ENCODE data around the gene ERCC3.
A peak's percentile ranks its signal among the peaks of the same experiment; 100 is the strongest.
"Not testable (repeated sequence)": the region's sequence is repeated elsewhere in the genome, so short reads cannot be mapped to it uniquely, and the experiment has no call there.

The ERCC3 gene

DNA sequence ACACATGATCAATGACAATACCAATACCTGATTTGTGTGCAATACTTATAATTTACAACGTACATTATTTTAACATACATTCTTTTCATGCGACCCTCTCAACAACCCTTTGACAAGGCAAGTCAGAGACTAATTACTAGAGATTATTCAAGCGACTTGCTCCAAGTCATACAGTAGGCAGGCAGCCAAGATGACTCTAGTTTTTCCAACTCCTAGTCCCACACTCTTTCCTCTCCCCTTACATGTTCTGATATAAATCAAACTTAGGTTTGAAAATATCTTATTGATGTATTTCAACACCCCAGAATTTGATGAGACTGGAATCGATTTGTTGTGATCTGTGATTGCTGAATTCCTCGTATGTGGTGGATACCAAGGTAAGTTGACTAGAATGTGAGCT, 65.8 kb downstream of the ERCC3 start:
- H3K9me3 ChIP-seq (ENCODE audit: insufficient read depth, low read length) = 0 out of 2 replicates have a peak, but pooled peaks cover 5% of the 10 kb centered on the region
- no peak overlapping the region for H3K4me2 ChIP-seq (ENCODE audit: low read length)
- H3K79me2 ChIP-seq (ENCODE audit: low read length) = no peaks in the 10 kb centered on the region
- no peak overlapping the region for H3K27ac ChIP-seq (ENCODE audit: low read length)
- H4K20me1 ChIP-seq (ENCODE audit: insufficient read depth, low read length) = no peaks in the 10 kb centered on the region
- no peaks in the 10 kb centered on the region for H3K36me3 ChIP-seq (replicated peaks; ENCODE audit: low read depth, low read length)
- H2AFZ ChIP-seq (ENCODE audit: low read depth, low read length) = no peak overlapping the region
- no peak overlapping the region for H3K9ac ChIP-seq (ENCODE audit: low read length)
- no peak for TF ChIP-seq EZH2phosphoT487 (IDR thresholded peaks at IDR 0.05; ENCODE audit: low read depth)
- TF ChIP-seq, protein P1, sequence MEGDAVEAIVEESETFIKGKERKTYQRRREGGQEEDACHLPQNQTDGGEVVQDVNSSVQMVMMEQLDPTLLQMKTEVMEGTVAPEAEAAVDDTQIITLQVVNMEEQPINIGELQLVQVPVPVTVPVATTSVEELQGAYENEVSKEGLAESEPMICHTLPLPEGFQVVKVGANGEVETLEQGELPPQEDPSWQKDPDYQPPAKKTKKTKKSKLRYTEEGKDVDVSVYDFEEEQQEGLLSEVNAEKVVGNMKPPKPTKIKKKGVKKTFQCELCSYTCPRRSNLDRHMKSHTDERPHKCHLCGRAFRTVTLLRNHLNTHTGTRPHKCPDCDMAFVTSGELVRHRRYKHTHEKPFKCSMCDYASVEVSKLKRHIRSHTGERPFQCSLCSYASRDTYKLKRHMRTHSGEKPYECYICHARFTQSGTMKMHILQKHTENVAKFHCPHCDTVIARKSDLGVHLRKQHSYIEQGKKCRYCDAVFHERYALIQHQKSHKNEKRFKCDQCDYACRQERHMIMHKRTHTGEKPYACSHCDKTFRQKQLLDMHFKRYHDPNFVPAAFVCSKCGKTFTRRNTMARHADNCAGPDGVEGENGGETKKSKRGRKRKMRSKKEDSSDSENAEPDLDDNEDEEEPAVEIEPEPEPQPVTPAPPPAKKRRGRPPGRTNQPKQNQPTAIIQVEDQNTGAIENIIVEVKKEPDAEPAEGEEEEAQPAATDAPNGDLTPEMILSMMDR (IDR thresholded peaks at IDR 0.05; ENCODE audit: low read depth, low read length) = no peak
- peaks cover 9% of the 10 kb centered on the region for H3K4me1 ChIP-seq (ENCODE audit: low read length)
- H3K27me3 ChIP-seq (ENCODE audit: low read depth, low read length) = peaks cover 15% of the 10 kb centered on the region
- no peak overlapping the region for H3K4me3 ChIP-seq (ENCODE audit: low read length)

DNA sequence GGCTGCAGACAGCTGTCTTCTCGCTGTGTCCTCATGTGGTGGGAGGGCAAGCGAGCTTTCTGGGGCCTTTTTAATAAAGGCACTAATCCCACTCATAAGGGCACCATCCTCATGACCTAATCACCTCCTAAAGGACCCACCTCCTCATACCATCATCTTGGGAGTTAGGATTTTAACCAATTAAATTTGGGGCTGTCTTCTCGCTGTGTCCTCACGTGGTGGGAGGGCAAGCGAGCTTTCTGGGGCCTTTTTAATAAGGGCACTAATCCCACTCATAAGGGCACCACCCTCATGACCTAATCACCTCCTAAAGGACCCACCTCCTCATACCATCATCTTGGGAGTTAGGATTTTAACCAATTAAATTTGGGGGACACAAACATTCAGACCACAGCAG, 66.7 kb downstream of the ERCC3 start:
- H3K27ac ChIP-seq (ENCODE audit: low read length); H3K79me2 ChIP-seq (ENCODE audit: low read length); H4K20me1 ChIP-seq (ENCODE audit: insufficient read depth, low read length); H3K4me1 ChIP-seq (ENCODE audit: low read length); H3K9me3 ChIP-seq (ENCODE audit: insufficient read depth, low read length); H3K4me3 ChIP-seq (ENCODE audit: low read length); H2AFZ ChIP-seq (ENCODE audit: low read depth, low read length); H3K36me3 ChIP-seq (replicated peaks; ENCODE audit: low read depth, low read length); H3K9ac ChIP-seq (ENCODE audit: low read length): not testable (repeated sequence)
- Histone ChIP-seq H3K4me2 (ENCODE audit: low read length) (peak overlapping the region; percentile 55; the same call in 1 of the 2 replicates), H3K27me3 (ENCODE audit: low read depth, low read length) (peaks cover 15% of the 10 kb centered on the region)

DNA sequence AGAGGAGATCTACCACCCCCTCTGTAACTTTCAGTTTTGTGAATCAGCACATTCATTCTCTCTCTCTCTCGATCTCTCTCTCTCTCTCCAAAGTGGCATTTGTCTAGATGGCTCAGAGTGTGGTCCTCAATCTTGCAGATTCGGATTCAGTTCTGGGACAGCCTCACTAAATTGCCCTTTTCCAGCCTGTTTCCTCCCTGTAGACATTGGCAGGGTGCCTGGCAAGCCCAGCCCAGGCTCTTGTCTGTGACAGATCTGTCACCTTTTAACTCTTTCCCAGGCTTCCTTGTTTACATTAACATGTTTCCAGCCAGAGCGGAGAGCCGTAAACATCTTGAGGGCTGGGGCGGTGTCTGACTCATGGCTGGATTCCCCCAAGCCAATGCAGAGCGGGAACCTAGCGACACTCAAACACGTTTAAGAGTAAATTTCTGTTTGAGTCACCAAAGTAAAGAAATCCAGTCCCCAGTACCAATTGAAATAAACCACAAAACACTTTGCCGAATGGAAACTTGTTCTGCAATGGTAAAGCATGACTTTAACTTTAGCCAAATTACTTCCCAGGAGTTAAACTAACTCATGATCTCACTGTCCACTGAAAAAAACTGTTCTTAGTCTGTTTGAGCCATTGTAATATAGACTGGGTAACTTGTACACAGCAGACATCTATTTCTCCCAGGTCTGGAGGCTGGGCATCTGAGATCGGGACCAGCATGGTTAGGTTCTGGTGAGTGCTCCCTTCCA, 67.3 kb downstream of the ERCC3 start:
- Histone ChIP-seq H3K9ac (ENCODE audit: low read length) (no peak overlapping the region), H2AFZ (ENCODE audit: low read depth, low read length) (no peak overlapping the region), H4K20me1 (ENCODE audit: insufficient read depth, low read length) (no peaks in the 10 kb centered on the region), H3K36me3 (replicated peaks; ENCODE audit: low read depth, low read length) (no peaks in the 10 kb centered on the region), H3K27me3 (ENCODE audit: low read depth, low read length) (peaks cover 15% of the 10 kb centered on the region), H3K27ac (ENCODE audit: low read length) (no peak overlapping the region), H3K9me3 (ENCODE audit: insufficient read depth, low read length) (0 out of 2 replicates have a peak, but pooled peaks cover 5% of the 10 kb centered on the region), H3K4me1 (ENCODE audit: low read length) (peaks cover 9% of the 10 kb centered on the region), H3K4me3 (ENCODE audit: low read length) (peak overlapping the region; percentile 52), H3K79me2 (ENCODE audit: low read length) (no peaks in the 10 kb centered on the region), H3K4me2 (ENCODE audit: low read length) (peak overlapping the region; percentile 55)
- TF ChIP-seq EZH2phosphoT487 (IDR thresholded peaks at IDR 0.05; ENCODE audit: low read depth) = no peak
- TF ChIP-seq, protein P1 (IDR thresholded peaks at IDR 0.05; ENCODE audit: low read depth, low read length) = no peak

DNA sequence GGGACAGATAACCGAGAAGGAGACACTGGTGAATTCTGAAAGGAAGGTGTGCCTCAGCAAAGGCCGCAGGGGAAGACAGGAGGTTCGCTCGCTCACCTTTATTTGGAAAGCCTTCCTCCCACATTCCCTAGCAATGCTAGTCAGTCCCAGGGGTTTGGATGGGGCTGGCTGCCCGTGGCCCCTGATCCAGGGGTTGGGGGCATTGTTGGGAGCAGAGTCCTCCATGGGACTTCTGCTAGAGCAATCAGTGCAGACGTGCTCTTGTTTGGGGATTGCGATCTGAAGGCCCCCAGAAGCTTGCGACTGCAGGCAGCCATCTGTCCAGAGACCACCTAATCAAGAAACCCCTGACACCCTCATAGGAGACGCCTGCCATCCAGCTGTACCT, 67.8 kb downstream of the ERCC3 start:
- H3K36me3 ChIP-seq (replicated peaks; ENCODE audit: low read depth, low read length) = no peaks in the 10 kb centered on the region
- H3K27me3 ChIP-seq (ENCODE audit: low read depth, low read length) = peaks cover 15% of the 10 kb centered on the region
- H3K4me2 ChIP-seq (ENCODE audit: low read length) = peak overlapping the region; percentile 55; the same call in 1 of the 2 replicates
- H3K79me2 ChIP-seq (ENCODE audit: low read length) = no peaks in the 10 kb centered on the region
- H3K4me3 ChIP-seq (ENCODE audit: low read length) = peak overlapping the region; percentile 52; the same call in 1 of the 2 replicates
- no peak for TF ChIP-seq EZH2phosphoT487 (IDR thresholded peaks at IDR 0.05; ENCODE audit: low read depth)
- TF ChIP-seq, protein P1 (IDR thresholded peaks at IDR 0.05; ENCODE audit: low read depth, low read length) = no peak
- peaks cover 9% of the 10 kb centered on the region for H3K4me1 ChIP-seq (ENCODE audit: low read length)
- H3K9ac ChIP-seq (ENCODE audit: low read length) = no peak overlapping the region
- H4K20me1 ChIP-seq (ENCODE audit: insufficient read depth, low read length) = no peaks in the 10 kb centered on the region
- no peak overlapping the region for H2AFZ ChIP-seq (ENCODE audit: low read depth, low read length)
- 0 out of 2 replicates have a peak, but pooled peaks cover 5% of the 10 kb centered on the region for H3K9me3 ChIP-seq (ENCODE audit: insufficient read depth, low read length)
- H3K27ac ChIP-seq (ENCODE audit: low read length) = no peak overlapping the region

All from OCI-LY3 (cell line).